Activated CD8-positive, alpha-beta memory T cell treated with anti-CD3 and anti-CD28 coated beads, Interleukin-2, amount 50 U/mL, for 1 hour (primary cell): ENCODE results near the gene MARS1.
"Not testable (repeated sequence)": the region's sequence is repeated elsewhere in the genome, so short reads cannot be mapped to it uniquely, and the experiment has no call there.

Source experiments
- DNase-seq: peaks from one replicate; pipeline ENCODE4 v3.0.0-alpha.2; 2020; ENCODE audit errors: extremely low read depth

MARS1 gene

DNA sequence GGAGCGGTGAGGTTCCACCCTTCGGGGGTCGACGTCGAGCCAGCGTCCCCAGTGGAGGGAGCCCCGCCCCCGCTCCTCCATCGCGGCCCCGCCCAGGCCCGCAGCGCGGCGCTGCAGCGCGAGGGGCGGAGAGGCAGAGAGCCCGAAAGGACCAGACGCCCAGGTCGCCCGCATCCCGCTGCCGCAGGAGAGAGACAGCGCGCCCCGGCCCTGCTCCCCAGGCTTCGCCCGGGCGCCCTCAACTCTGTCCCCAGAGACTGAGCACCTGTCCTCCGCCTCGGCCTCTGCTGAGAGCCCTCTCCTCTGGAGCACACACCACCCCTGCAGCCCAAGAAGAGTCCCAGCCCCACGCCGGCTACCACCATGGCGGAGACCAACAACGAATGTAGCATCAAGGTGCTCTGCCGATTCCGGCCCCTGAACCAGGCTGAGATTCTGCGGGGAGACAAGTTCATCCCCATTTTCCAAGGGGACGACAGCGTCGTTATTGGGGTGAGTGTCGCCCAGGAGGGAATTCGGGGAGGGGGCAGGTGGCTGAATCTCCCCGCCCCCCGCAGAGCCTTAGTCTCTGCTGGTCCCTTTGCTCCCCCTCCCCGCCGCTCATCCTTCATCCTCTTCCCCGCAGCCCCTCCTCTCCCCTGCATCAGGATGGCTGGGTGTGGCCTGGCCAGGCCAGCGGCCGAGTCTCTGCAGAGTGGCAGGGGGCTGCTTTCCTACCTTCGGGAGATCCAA lies 62.2 kb downstream of the MARS1 start, which contains the start of gene KIF5A:
Gene KIF5A, plus strand, starts transcription at position 136 of the 732 bp plus-strand sequence. Its CDS starts 228 bp downstream, at position 364.
- no peak for DNase-seq

GRCh38 chr12:57550641-57551549 lies 63.0 kb downstream of the MARS1 start:
- DNase-seq: no peak

DNA sequence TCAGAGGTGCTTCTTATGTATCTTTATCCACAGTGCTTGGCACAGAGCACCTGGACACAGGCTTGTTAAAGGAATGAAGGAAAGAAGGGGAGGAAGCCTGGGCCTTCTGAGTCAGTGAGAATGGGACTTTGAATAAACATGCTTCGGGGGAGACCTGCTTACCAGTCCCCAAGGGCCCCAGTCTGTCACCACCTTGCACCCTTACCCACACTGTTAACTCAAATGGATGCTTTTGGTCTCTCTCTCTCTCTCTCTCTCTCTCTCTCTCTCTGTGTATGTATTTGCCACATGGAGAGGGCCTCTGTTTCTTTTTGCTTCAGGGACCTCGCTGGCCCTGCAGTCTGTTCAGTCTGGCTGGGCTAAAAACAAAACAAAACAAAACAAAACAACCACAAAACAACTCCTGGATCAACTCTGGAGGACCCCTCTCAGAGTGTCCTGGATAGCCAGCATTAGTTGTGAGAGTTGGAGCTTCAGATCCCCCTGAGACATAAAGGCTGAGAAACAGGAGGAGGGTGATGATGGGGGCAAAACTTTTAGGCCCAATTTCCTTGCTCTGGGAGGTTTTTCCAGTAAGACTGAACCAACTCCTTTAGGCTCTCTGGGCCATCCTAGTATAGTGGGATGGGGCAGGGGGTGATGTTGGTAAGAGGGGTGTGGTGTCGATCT lies 63.9 kb downstream of the MARS1 start:
- DNase-seq: no peak

GRCh38 chr12:57552306-57552651 lies 64.4 kb downstream of the MARS1 start:
- DNase-seq: no peak

- DNase-seq: no peak
Observed at GRCh38 chr12:57552835-57553313, 65.0 kb downstream of the MARS1 start.

- no peak for DNase-seq
Observed at GRCh38 chr12:57553343-57554202, 65.7 kb downstream of the MARS1 start.

- no peak for DNase-seq
Observed at GRCh38 chr12:57554453-57554852, 66.6 kb downstream of the MARS1 start.

DNA sequence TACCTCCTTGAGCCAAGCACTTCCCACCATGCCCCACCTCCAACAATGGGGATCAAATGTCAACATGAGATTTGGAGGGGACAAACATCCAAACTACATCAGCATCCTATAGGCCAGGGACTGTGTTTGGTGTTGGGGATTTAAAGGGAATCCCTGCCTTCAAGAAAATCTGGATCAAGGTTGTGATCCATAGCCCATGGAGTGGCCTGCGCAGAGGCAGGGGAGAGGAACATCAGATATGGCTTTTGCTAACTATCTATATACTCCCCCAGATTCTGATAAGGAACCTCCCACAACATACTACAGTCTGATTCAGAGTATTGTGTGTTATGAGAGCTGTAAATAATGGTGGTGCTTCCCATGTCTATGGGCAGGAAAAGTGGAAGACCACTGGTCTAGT lies 67.0 kb downstream of the MARS1 start:
- no peak for DNase-seq

GRCh38 chr12:57558864-57559263 lies 71.0 kb downstream of the MARS1 start:
- no peak for DNase-seq

DNA sequence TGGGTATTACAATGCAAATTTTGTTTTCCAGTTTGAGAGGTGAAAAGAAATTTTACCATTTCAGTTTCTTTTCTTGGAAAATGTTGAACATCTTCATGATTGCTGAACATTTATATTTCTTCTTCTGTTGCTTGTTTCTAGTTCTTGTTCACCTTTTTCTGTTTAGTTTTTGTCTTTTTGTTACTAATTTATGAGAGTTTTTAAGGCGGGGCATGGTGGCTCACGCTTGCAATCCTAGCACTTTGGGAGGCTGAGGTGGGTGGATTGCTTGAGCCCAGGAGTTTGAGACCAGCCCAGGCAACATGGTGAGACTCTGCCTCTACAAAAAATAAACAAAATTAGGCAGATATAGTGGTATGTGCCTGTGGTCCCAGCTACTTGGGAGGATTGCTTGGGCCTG lies 72.6 kb downstream of the MARS1 start:
- no peak for DNase-seq

DNA sequence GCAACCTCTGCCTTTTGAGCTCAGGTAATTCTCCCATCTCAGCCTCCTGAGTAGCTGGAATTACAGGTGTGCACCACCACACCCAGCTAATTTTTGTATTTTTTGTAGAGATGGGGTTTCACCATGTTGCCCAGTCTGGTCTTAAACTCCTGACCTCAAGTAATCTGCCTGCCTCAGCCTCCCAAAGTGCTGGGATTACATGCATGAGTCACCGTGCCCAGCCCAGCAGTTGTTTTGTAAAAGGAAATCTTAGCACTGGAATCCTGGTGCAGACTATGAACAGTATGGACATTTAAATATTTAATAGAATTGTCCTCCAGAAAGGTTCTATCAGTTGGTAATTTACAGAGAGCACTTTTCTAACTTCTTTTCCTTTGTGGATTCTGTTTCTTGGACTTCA lies 73.2 kb downstream of the MARS1 start:
- DNase-seq: not testable (repeated sequence)

DNA sequence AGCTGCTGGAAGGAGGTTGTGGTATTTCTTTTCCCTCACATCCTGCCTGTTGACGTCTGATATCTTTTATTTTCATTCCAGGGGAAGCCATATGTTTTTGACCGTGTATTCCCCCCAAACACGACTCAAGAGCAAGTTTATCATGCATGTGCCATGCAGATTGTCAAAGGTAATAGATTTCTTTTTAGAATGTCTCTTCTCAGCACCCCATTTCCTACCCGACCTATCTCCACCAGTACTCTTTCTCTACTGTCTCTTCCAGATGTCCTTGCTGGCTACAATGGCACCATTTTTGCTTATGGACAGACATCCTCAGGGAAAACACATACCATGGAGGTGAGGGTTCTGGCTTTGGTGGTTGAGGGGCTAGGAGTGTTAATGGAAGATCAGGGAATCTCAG lies 75.5 kb downstream of the MARS1 start:
- no peak for DNase-seq

- DNase-seq: no peak
Observed at GRCh38 chr12:57564178-57564740, 76.4 kb downstream of the MARS1 start.
